Neural cell (in vitro differentiated cells): ENCODE results near the gene ARHGEF16. TPM values are rescaled to one million over a fixed set of nuclear protein-coding genes. Genes with fewer than 3 reads are reported as not detected.
A peak's percentile ranks its signal among the peaks of the same experiment; 100 is the strongest.

Experiments used
- H2AFZ ChIP-seq: fragments of 200-600, 300-800 bp; sonication (generic), shearing (Covaris generic); 2 replicates; pipeline ENCODE4 v1.6.0; 2014; ENCODE audit warnings: low read depth, mild to moderate bottlenecking, antibody characterized with exemption, low read length, moderate library complexity
- H3F3A ChIP-seq: fragments of 200-600 bp; shearing (Covaris generic); 2 replicates; pipeline ENCODE4 v1.6.1; 2016; ENCODE audit warnings: mild to moderate bottlenecking, moderate library complexity, mixed read lengths, antibody characterized with exemption, low read length; ENCODE audit not compliant: insufficient read depth, poor library complexity, severe bottlenecking
- H3K27ac ChIP-seq: fragments of 200-600, 300-800 bp; sonication (generic), shearing (Covaris generic); 2 replicates; pipeline ENCODE4 v1.5.1; 2014; ENCODE audit warnings: mild to moderate bottlenecking, low read length, moderate library complexity
- H3K27me3 ChIP-seq: fragments of 300-800, 200-600 bp; sonication (generic), shearing (Covaris generic); 2 replicates; pipeline ENCODE4 v1.6.0; 2014; ENCODE audit warnings: mild to moderate bottlenecking, low read depth, low read length, moderate library complexity; ENCODE audit not compliant: insufficient read depth
- H3K36me3 ChIP-seq: fragments of 300-800, 200-600 bp; sonication (generic), shearing (Covaris generic); 2 replicates; pipeline ENCODE4 v1.5.1; 2014; ENCODE audit warnings: mild to moderate bottlenecking, antibody characterized with exemption, low read length, moderate library complexity; ENCODE audit not compliant: insufficient read depth
- H3K4me2 ChIP-seq: fragments of 300-800, 200-600 bp; sonication (generic), shearing (Covaris generic); 2 replicates; pipeline ENCODE4 v1.6.0; 2014; ENCODE audit warnings: mild to moderate bottlenecking, low read length
- H3K4me3 ChIP-seq: fragments of 300-800, 200-600 bp; sonication (generic), shearing (Covaris generic); 2 replicates; pipeline ENCODE4 v1.5.1; 2014; ENCODE audit warnings: mild to moderate bottlenecking, low read length, moderate library complexity
- H3K79me2 ChIP-seq: fragments of 200-600 bp; shearing (Covaris generic); replicated peaks from 2 replicates; pipeline ENCODE4 v1.6.0; 2014; ENCODE audit warnings: mild to moderate bottlenecking, low read length, moderate library complexity; ENCODE audit not compliant: insufficient read depth
- H3K9ac ChIP-seq: fragments of 300-800, 200-600 bp; sonication (generic), shearing (Covaris generic); 2 replicates; pipeline ENCODE4 v1.6.1; 2016; ENCODE audit warnings: mild to moderate bottlenecking, low read length, mixed read lengths
- H3K9me2 ChIP-seq: fragments of 200-600 bp; shearing (Covaris generic); 2 replicates; pipeline ENCODE4 v1.6.1; 2016; ENCODE audit warnings: mild to moderate bottlenecking, low read length, mixed read lengths; ENCODE audit not compliant: insufficient read depth
- H3K9me3 ChIP-seq: fragments of 200-600, 300-800 bp; sonication (generic), shearing (Covaris generic); 2 replicates; pipeline ENCODE4 v1.6.1; 2016; ENCODE audit warnings: mild to moderate bottlenecking, mixed run types, low read length, moderate library complexity, mixed read lengths
- H4K20me1 ChIP-seq: fragments of 200-600 bp; shearing (Covaris generic); 2 replicates; pipeline ENCODE4 v1.6.1; 2016; ENCODE audit warnings: mild to moderate bottlenecking, mixed run types; ENCODE audit not compliant: insufficient read depth
- EP300 ChIP-seq: fragments of 450-650 bp; conservative IDR thresholded peaks from 2 replicates; pipeline ENCODE4 v1.6.1; 2014; ENCODE audit warnings: antibody characterized with exemption, mild to moderate bottlenecking, moderate library complexity; ENCODE audit not compliant: poor library complexity, severe bottlenecking
- EZH2 ChIP-seq: fragments of 200-600, 300-800 bp; shearing (Covaris generic), sonication (generic); IDR thresholded peaks from 2 replicates; pipeline ENCODE4 v1.6.1; 2014; ENCODE audit warnings: antibody characterized with exemption, low read length, borderline replicate concordance, mild to moderate bottlenecking; ENCODE audit not compliant: insufficient read depth, poor library complexity, severe bottlenecking
- MXI1 ChIP-seq: fragments of 450-650 bp; conservative IDR thresholded peaks from 2 replicates; pipeline ENCODE4 v1.6.1; 2014; ENCODE audit warnings: antibody characterized with exemption, mild to moderate bottlenecking; ENCODE audit not compliant: poor library complexity, severe bottlenecking
- POLR2AphosphoS5 ChIP-seq: IDR thresholded peaks from 2 replicates; pipeline ENCODE4 v1.6.1; 2012
- RAD21 ChIP-seq: fragments of 450-650 bp; conservative IDR thresholded peaks from 2 replicates; pipeline ENCODE4 v1.6.1; 2014; ENCODE audit warnings: antibody characterized with exemption, mild to moderate bottlenecking, moderate library complexity
- SMC3 ChIP-seq: fragments of 450-650 bp; conservative IDR thresholded peaks from 2 replicates; pipeline ENCODE4 v1.6.1; 2014; ENCODE audit warnings: antibody characterized with exemption, mild to moderate bottlenecking, moderate library complexity; ENCODE audit not compliant: poor library complexity
- TAF1 ChIP-seq: IDR thresholded peaks from 2 replicates; pipeline ENCODE4 v1.6.1; 2012; ENCODE audit warnings: low read depth
- polyA plus RNA-seq: library from polyadenylated mRNA; depleted of rRNA; stranded (reverse); fragments of >200 nt; gene quantifications from 2 replicates; pipeline ENCODE4 v1.2.3, GENCODE V29; 2014
- TF ChIP-seq, protein P1 (sequence below): fragments of 450-650 bp; IDR thresholded peaks from 2 replicates; pipeline ENCODE4 v1.5.1; 2014; ENCODE audit warnings: antibody characterized with exemption, mild to moderate bottlenecking, moderate library complexity; ENCODE audit not compliant: poor library complexity, severe bottlenecking
- TF ChIP-seq, protein P2 (sequence below): IDR thresholded peaks from 2 replicates; pipeline ENCODE4 v1.6.1; 2012; ENCODE audit warnings: borderline replicate concordance

The ARHGEF16 gene
- polyA plus RNA-seq, 1 donor from 2014 or later: 0.64 TPM

DNA sequence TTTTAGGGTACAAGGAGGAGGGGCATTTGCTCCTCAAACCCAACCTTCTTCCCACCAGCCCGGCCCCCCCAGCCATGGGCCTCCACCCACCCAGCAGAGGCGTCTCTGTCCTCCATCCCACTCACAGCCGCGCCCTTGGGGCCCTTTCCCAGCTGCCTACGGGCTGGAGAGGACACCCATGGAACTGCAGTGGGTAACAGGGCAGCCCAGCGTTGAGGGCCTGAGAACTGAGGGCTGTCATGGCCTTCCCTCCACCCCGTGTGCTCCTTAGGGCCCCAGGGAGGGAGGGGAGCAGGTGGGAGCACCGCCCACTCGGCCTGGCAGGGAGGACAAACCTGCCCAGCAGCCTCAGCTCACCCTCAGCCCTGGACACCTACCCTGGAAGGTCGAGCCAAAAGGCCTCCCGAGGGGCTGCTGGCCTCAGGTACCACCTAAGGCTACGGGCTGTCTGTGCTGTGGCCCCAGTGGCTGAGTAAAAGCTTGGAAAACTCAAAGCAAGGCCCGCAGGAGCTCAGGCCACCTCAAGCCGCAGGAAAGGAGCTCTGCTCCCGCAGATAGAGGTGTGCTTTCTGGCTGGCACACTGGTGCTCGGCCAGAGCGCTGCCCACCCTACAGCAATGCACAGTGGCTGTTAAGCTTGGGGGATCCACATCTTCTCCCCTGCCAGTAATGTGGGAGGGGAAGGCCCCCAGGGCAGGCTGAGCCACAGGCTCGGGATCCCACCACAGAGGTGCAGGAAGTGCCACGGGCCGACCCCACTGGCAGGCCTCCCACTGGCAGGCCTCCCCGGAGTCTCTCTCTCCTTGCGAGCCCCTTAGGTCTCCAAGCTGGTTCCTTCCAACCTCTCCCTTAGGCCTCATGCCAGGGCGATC lies 2.2 kb upstream of the ARHGEF16 start:
- H3K27ac ChIP-seq: no peak overlapping the region
- H3F3A ChIP-seq: no peaks in the 10 kb centered on the region
- H3K4me3 ChIP-seq: no peak overlapping the region
- peak overlapping the region; percentile 16 for H3K9ac ChIP-seq
- no peak overlapping the region for H3K4me2 ChIP-seq
- no peaks in the 10 kb centered on the region for H3K9me3 ChIP-seq
- H3K9me2 ChIP-seq: no peaks in the 10 kb centered on the region
- H3K36me3 ChIP-seq: no peaks in the 10 kb centered on the region
- H2AFZ ChIP-seq: no peak overlapping the region
- H3K79me2 ChIP-seq: no peaks in the 10 kb centered on the region
- TF ChIP-seq, protein P1, sequence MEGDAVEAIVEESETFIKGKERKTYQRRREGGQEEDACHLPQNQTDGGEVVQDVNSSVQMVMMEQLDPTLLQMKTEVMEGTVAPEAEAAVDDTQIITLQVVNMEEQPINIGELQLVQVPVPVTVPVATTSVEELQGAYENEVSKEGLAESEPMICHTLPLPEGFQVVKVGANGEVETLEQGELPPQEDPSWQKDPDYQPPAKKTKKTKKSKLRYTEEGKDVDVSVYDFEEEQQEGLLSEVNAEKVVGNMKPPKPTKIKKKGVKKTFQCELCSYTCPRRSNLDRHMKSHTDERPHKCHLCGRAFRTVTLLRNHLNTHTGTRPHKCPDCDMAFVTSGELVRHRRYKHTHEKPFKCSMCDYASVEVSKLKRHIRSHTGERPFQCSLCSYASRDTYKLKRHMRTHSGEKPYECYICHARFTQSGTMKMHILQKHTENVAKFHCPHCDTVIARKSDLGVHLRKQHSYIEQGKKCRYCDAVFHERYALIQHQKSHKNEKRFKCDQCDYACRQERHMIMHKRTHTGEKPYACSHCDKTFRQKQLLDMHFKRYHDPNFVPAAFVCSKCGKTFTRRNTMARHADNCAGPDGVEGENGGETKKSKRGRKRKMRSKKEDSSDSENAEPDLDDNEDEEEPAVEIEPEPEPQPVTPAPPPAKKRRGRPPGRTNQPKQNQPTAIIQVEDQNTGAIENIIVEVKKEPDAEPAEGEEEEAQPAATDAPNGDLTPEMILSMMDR: no peak
- TF ChIP-seq EP300 (no peak), MXI1 (no peak), POLR2AphosphoS5 (no peak), EZH2 (no peak)
- peaks cover 5% of the 10 kb centered on the region for H3K27me3 ChIP-seq
- no peaks in the 10 kb centered on the region for H4K20me1 ChIP-seq

DNA sequence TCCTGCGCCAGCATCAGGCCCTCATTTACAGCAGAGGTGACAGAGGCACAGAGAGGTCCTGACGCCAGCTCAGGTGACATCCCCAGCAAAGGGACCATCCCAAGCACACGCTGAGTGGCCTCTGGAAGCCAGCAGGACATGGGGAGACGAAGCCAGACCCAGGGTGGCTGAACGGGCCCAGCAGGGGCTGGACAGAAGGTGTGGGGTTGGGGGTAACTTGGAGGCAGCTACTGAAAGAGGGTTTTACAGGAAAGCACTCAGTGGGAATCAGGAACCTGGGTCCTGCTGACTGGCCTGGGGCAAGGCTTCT lies 1.6 kb upstream of the ARHGEF16 start:
- no peak overlapping the region for H2AFZ ChIP-seq
- TF ChIP-seq, protein P2, sequence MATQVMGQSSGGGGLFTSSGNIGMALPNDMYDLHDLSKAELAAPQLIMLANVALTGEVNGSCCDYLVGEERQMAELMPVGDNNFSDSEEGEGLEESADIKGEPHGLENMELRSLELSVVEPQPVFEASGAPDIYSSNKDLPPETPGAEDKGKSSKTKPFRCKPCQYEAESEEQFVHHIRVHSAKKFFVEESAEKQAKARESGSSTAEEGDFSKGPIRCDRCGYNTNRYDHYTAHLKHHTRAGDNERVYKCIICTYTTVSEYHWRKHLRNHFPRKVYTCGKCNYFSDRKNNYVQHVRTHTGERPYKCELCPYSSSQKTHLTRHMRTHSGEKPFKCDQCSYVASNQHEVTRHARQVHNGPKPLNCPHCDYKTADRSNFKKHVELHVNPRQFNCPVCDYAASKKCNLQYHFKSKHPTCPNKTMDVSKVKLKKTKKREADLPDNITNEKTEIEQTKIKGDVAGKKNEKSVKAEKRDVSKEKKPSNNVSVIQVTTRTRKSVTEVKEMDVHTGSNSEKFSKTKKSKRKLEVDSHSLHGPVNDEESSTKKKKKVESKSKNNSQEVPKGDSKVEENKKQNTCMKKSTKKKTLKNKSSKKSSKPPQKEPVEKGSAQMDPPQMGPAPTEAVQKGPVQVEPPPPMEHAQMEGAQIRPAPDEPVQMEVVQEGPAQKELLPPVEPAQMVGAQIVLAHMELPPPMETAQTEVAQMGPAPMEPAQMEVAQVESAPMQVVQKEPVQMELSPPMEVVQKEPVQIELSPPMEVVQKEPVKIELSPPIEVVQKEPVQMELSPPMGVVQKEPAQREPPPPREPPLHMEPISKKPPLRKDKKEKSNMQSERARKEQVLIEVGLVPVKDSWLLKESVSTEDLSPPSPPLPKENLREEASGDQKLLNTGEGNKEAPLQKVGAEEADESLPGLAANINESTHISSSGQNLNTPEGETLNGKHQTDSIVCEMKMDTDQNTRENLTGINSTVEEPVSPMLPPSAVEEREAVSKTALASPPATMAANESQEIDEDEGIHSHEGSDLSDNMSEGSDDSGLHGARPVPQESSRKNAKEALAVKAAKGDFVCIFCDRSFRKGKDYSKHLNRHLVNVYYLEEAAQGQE: no peak
- TF ChIP-seq POLR2AphosphoS5 (no peak), RAD21 (no peak), TAF1 (no peak), EZH2 (no peak), EP300 (no peak), MXI1 (no peak), SMC3 (no peak)
- TF ChIP-seq, protein P1: no peak

More for the DNA sequence above, 1.6 kb upstream of the ARHGEF16 start:
- H3F3A ChIP-seq: no peaks in the 10 kb centered on the region
- H3K79me2 ChIP-seq: no peaks in the 10 kb centered on the region
- H3K27me3 ChIP-seq: peaks cover 5% of the 10 kb centered on the region
- peak overlapping the region; percentile 16 for H3K9ac ChIP-seq
- H3K9me3 ChIP-seq: no peaks in the 10 kb centered on the region
- no peaks in the 10 kb centered on the region for H3K36me3 ChIP-seq
- H3K4me2 ChIP-seq: no peak overlapping the region
- H3K9me2 ChIP-seq: no peaks in the 10 kb centered on the region
- H3K4me3 ChIP-seq: no peak overlapping the region
- H4K20me1 ChIP-seq: no peaks in the 10 kb centered on the region
- no peak overlapping the region for H3K27ac ChIP-seq
